ENCODE results near the gene EXOC3L2.

Gene EXOC3L2

GRCh38 chr19:45179072-45179891, 65.9 kb downstream of the EXOC3L2 start:
- DNase-seq: no peak

- DNase-seq: peak; percentile 99
Measured at GRCh38 chr19:45178262-45179071, 66.7 kb downstream of the EXOC3L2 start, which contains the start of gene BLOC1S3. BLOC1S3 (plus strand) TSS chr19:45178784; CDS start chr19:45179297, 513 bp downstream.

DNA sequence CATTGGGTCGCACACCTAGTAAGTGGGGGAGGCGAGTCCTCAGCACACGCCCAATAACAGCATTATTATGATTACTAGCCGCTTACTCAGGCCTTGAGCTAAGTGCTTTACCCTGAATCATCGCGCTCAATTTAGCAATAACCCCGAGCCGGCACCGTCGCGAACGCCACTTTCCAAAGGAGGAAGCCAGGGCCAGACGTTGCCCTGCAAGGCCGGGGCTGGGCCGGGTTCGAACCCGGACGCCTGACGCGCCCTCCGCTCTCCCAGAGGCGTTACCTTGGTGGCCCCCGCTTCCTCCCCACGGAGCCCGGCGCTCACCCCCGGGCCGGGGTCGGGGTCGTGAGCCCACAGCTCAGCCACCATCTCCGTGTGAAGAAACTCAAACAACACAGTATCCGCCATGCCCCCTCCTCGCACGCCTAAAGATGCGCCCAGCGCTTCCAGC, 67.4 kb downstream of the EXOC3L2 start, which contains the start of gene TRAPPC6A:
TSS of gene TRAPPC6A (minus strand) at position 421 of the 445 bp plus-strand sequence. CDS start at position 402, 19 bp downstream.
- DNase-seq: no peak

- no peak for DNase-seq
Measured at GRCh38 chr19:45175515-45176345, 69.5 kb downstream of the EXOC3L2 start.

- DNase-seq: no peak
Measured at GRCh38 chr19:45173816-45174215, 71.4 kb downstream of the EXOC3L2 start.

- DNase-seq: no peak
Measured at GRCh38 chr19:45172611-45173208, 72.5 kb downstream of the EXOC3L2 start.

- no peak for DNase-seq
Measured at GRCh38 chr19:45172173-45172572, 73.0 kb downstream of the EXOC3L2 start.

GRCh38 chr19:45171211-45171623, 74.0 kb downstream of the EXOC3L2 start:
- no peak for DNase-seq

DNA sequence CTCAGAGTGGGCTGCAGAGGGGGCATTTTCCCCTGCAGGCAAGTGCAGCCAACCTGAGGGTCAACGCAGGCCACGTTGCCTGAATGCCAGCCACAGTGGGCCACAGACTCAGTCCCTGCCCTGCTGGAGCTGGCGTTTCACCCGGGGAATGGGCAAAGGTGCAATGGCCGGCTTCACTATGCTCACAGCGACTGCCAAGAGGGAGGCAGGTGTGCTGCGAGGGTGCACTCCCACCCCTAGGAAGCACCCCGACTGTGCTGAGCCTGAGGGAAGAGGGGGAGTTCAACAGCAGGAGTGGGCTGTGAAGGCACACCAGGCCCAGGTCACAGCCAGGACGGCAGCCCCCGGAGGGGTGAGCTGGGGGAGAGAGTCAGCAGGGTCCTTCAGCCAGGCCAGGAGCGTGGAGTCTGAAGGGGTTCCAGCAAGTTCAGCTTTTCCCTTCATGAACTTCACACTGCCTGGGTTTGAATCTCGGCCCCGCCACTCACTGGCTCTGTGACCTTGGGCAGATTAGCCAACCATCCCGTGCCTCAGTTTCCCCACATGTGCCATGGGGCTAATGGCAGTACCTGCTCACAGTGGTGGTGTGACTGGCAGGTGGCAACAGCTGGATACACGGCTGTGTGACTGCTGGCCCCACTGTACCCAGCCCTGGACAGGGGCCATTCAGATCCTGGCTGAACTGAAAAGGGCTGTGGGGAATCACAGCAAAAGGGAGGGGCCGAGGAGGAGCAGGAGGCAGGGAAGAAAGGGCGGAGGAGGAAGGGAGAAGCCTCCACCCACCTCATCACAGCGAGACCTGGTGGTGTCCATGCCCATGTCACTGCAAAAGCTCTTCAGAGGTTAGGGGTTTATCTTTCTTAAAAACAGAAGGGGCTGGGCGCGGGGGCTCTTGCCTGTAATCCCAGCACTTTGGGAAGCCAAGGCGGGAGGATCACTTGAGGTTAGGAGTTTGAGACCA, 74.8 kb downstream of the EXOC3L2 start:
- DNase-seq: no peak

GRCh38 chr19:45169602-45170001, 75.6 kb downstream of the EXOC3L2 start:
- no peak for DNase-seq

DNA sequence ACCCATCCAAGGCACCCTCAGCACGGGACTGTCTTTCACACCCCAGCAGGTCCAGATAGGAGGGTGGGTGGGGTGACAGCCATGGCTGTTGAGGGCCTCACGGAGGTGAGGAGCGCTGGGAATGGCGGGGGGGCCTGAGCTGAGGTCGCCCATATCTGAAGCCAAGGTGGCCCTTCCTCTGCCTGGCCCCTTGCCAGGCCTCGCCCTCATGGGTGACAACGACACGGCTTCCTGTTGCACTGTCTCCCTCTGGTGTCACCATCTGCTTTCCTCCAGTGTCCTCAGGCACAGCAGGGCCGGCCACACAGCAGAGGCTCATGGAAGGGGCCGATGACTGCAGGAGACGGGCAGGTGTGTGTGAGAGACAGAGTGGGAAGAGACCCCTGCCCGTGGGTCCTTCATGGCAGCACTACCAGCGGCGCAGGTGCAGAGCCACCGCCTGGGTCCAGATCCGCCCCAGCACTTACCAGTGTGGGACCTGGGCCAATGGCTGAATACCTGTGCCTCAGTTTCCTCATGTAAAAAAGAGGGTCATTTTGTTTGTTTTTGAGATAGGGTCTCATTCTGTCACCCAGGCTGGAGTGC, 76.3 kb downstream of the EXOC3L2 start:
- no peak for DNase-seq

DNA sequence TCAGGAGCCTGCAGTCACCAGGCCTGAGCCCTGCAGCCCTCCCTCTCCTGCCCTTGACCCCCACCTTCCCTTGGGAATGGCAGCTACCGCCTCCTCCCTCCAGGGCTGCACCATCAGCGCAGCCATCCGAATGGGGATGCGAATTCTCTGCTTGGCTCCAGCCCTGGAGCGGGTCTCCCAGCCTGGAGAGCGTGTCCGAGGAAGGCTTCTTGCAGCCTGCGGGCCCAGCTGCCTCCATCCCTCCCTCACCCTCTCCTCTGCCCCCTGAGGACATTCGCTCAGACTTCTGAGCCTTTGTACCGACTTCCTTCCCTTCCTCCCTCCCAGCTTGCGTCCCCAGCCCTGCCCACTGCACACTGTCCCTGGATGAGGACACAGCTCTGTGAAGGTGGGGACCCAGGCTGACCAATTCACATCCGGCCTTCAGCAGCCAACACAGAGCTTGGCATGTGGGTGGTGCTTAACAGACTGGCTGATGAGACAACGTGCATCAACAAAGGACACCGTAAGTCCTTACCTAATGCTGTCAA, 78.4 kb downstream of the EXOC3L2 start:
- DNase-seq: no peak

DNA sequence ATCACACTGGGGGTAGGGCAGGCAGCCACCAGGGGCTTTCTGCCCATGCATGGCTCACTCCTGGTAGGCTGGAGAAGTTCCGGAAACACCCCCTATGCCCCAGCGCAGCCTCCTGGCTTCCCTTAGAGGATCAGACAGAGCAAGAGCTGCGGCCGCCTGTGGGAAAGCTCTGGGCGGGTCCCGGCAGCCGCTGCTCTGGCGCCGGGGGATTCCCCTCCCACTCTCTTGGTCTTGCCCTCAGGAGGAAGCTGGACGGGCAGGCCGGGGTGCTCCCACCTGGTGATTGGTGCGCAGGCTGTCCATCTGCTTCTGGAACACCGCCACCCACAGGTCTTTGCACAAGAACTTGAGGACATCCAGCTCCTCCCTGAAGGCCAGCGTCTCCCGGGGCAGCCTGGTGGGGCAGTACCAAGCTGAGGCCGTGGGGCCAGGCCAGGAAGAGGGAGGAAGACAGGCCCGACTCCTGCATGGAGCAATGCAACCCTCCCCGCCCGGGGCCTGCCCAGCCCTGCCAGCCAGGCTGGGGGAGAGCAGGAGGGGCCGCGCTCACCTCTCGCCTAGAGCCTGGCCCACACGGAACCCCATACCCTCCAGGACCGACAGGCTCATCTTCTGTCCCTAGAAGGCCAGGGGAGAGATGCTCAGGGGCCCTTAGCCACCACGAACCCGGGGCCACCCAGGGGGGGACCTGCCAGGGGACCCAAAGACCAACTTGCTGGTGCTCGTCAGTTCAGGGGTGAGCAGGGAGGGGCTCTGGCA, 80.5 kb downstream of the EXOC3L2 start:
- DNase-seq: no peak

GRCh38 chr19:45163751-45164460, 81.3 kb downstream of the EXOC3L2 start:
- no peak for DNase-seq

DNA sequence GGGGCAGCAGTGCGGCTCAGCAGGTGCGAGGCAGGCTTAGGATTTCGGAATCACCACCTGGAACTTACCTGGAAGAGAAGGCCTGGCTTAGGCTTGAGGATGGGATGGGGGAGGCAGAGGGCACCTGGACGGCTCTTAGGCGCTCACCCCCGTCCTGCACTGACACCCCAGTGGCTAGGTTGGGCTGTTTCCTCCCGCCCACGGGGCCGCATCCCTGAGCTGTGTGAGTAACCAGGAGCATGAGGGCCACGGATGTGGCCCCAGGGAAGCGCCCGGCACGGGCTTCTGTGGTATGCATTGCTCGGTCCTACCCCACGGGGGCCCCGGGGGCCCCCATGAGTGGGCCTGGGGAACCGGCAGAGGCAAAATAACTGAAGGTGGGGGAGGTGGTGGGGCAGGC, 82.1 kb downstream of the EXOC3L2 start:
- no peak for DNase-seq

GRCh38 chr19:45162608-45163143, 82.5 kb downstream of the EXOC3L2 start:
- no peak for DNase-seq
